Astrocyte (in vitro differentiated cells and primary cell): ENCODE data around the gene KRT84.

Experiments
- EZH2 ChIP-seq: IDR thresholded peaks from 2 replicates; pipeline ENCODE4 v1.6.1; 2012; ENCODE audit warnings: mild to moderate bottlenecking, low read length, inconsistent platforms; ENCODE audit not compliant: insufficient read depth
- TF ChIP-seq, protein P1 (sequence below): IDR thresholded peaks from 2 replicates; pipeline ENCODE4 v1.5.1; 2011; ENCODE audit warnings: low read depth, mild to moderate bottlenecking, inconsistent platforms, low read length, moderate library complexity; ENCODE audit not compliant: insufficient read depth

DNA sequence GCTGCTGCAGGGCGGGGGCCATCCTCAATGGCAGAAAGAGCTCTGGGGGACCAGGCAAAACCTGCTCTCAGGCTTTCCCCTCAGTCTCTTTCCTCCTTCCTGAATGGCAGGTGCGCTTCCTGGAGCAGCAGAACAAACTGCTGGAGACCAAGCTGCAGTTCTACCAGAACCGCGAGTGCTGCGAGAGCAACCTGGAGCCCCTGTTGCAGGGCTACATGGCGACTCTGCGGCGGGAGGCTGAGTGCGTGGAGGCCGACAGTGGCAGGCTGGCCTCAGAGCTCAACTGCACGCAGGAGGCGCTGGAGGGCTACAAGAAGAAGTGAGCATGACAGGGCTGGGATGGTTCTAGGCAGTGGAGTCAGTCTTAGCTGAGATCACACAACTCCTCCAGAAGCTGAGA is 41.3 kb downstream of the KRT84 start:
- no peak for TF ChIP-seq EZH2
- TF ChIP-seq, protein P1, sequence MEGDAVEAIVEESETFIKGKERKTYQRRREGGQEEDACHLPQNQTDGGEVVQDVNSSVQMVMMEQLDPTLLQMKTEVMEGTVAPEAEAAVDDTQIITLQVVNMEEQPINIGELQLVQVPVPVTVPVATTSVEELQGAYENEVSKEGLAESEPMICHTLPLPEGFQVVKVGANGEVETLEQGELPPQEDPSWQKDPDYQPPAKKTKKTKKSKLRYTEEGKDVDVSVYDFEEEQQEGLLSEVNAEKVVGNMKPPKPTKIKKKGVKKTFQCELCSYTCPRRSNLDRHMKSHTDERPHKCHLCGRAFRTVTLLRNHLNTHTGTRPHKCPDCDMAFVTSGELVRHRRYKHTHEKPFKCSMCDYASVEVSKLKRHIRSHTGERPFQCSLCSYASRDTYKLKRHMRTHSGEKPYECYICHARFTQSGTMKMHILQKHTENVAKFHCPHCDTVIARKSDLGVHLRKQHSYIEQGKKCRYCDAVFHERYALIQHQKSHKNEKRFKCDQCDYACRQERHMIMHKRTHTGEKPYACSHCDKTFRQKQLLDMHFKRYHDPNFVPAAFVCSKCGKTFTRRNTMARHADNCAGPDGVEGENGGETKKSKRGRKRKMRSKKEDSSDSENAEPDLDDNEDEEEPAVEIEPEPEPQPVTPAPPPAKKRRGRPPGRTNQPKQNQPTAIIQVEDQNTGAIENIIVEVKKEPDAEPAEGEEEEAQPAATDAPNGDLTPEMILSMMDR: no peak
